Progenitor cell of endocrine pancreas (in vitro differentiated cells): Measurements from ENCODE around the gene TOM1L2. TPM values are rescaled to one million over a fixed set of nuclear protein-coding genes. Genes with fewer than 3 reads are reported as not detected.

ENCODE experiments used
- DNase-seq: peaks from one replicate; pipeline ENCODE4 v3.0.0; 2021; ENCODE audit warnings: low spot score; ENCODE audit not compliant: unreplicated experiment
- H3K27ac Mint-ChIP-seq: 2 replicates; pipeline ENCODE4 v1.8.0; 2021; ENCODE audit warnings: mild to moderate bottlenecking, moderate library complexity, mixed read lengths
- H3K27me3 Mint-ChIP-seq: 2 replicates; pipeline ENCODE4 v1.8.0; 2021; ENCODE audit warnings: mixed read lengths
- H3K36me3 Mint-ChIP-seq: 2 replicates; pipeline ENCODE4 v1.8.0; 2022; ENCODE audit warnings: mixed read lengths; ENCODE audit not compliant: insufficient read depth
- H3K4me1 Mint-ChIP-seq: 2 replicates; pipeline ENCODE4 v1.8.0; 2021; ENCODE audit warnings: low read depth, mixed read lengths
- H3K4me3 Mint-ChIP-seq: 2 replicates; pipeline ENCODE4 v1.8.0; 2021; ENCODE audit warnings: low read depth, mild to moderate bottlenecking, moderate library complexity, mixed read lengths
- H3K9me3 Mint-ChIP-seq: 2 replicates; pipeline ENCODE4 v1.8.0; 2021; ENCODE audit warnings: low read depth, mixed read lengths
- CTCF ChIP-seq: fragments of 200-600 bp; sonication (generic); IDR thresholded peaks from one replicate; pipeline ENCODE4 v1.5.0; 2021; ENCODE audit warnings: antibody characterized with exemption, mild to moderate bottlenecking; ENCODE audit not compliant: unreplicated experiment
- total RNA-seq: library from RNA; stranded (reverse); gene quantifications from 2 replicates; pipeline ENCODE4 v1.2.1, GENCODE V29; 2021

TOM1L2 gene
- total RNA-seq, 1 donor from 2014 or later, result 29.4 TPM

- H3K4me3 Mint-ChIP-seq, result no peak overlapping the region
- TF ChIP-seq CTCF, result no peak
- H3K36me3 Mint-ChIP-seq, result peaks cover 2% of the 10 kb centered on the region
- peaks cover 9% of the 10 kb centered on the region for H3K4me1 Mint-ChIP-seq
- H3K27ac Mint-ChIP-seq, result no peak overlapping the region
- DNase-seq, result no peak
- no peaks in the 10 kb centered on the region for H3K27me3 Mint-ChIP-seq
- H3K9me3 Mint-ChIP-seq, result no peaks in the 10 kb centered on the region
These were observed 21.9 kb downstream of the TOM1L2 start for GRCh38 chr17:17950347-17950746.

GRCh38 chr17:17947966-17948365 lies 24.2 kb downstream of the TOM1L2 start:
- no peaks in the 10 kb centered on the region for H3K9me3 Mint-ChIP-seq
- H3K4me3 Mint-ChIP-seq, result no peak overlapping the region
- H3K4me1 Mint-ChIP-seq, result peaks cover 20% of the 10 kb centered on the region
- no peaks in the 10 kb centered on the region for H3K27me3 Mint-ChIP-seq
- no peak for DNase-seq
- no peak overlapping the region for H3K27ac Mint-ChIP-seq
- no peaks in the 10 kb centered on the region for H3K36me3 Mint-ChIP-seq
- TF ChIP-seq CTCF, result no peak

GRCh38 chr17:17947309-17947708 lies 24.9 kb downstream of the TOM1L2 start:
- Mint-ChIP-seq H3K27me3 (no peaks in the 10 kb centered on the region), H3K27ac (no peak overlapping the region), H3K9me3 (no peaks in the 10 kb centered on the region), H3K36me3 (no peaks in the 10 kb centered on the region), H3K4me3 (no peak overlapping the region), H3K4me1 (peaks cover 21% of the 10 kb centered on the region)
- no peak for TF ChIP-seq CTCF
- DNase-seq, result no peak

GRCh38 chr17:17946093-17946492 lies 26.1 kb downstream of the TOM1L2 start:
- Mint-ChIP-seq H3K27me3 (no peaks in the 10 kb centered on the region), H3K4me1 (peaks cover 21% of the 10 kb centered on the region)

GRCh38 chr17:17944743-17945142 lies 27.5 kb downstream of the TOM1L2 start:
- Mint-ChIP-seq H3K27me3 (no peaks in the 10 kb centered on the region), H3K4me3 (no peak overlapping the region), H3K27ac (no peak overlapping the region), H3K9me3 (no peaks in the 10 kb centered on the region), H3K4me1 (peaks cover 21% of the 10 kb centered on the region), H3K36me3 (no peaks in the 10 kb centered on the region)
- TF ChIP-seq CTCF, result no peak
- no peak for DNase-seq

More at GRCh38 chr17:17946093-17946492, 26.1 kb downstream of the TOM1L2 start:
- DNase-seq, result no peak
- Mint-ChIP-seq H3K9me3 (no peaks in the 10 kb centered on the region), H3K27ac (no peak overlapping the region), H3K4me3 (no peak overlapping the region), H3K36me3 (no peaks in the 10 kb centered on the region)
- no peak for TF ChIP-seq CTCF
